HG02588 (cell line): ENCODE measurements around the gene CCR5AS.
"Not testable (repeated sequence)": the region's sequence is repeated elsewhere in the genome, so short reads cannot be mapped to it uniquely, and the experiment has no call there.

Experiments used
- ATAC-seq: cut with Tn5 transposase; IDR thresholded peaks from one replicate; pipeline ENCODE4 v1.9.1; 2021; ENCODE audit warnings: mild to moderate bottlenecking, moderate library complexity; ENCODE audit not compliant: unreplicated experiment

Gene CCR5AS

GRCh38 chr3:46359733-46360493 lies 47.0 kb downstream of the CCR5AS start:
- peak; percentile 62 for ATAC-seq

GRCh38 chr3:46358466-46358865 lies 48.4 kb downstream of the CCR5AS start:
- ATAC-seq = no peak

- no peak for ATAC-seq
Measured at GRCh38 chr3:46356909-46357308, 50.0 kb downstream of the CCR5AS start.

- ATAC-seq = no peak
Measured at GRCh38 chr3:46356276-46356675, 50.6 kb downstream of the CCR5AS start.

- ATAC-seq = no peak
Measured at GRCh38 chr3:46354984-46355383, 51.9 kb downstream of the CCR5AS start.

GRCh38 chr3:46354478-46354877 lies 52.4 kb downstream of the CCR5AS start:
- ATAC-seq = no peak

- no peak for ATAC-seq
Measured at GRCh38 chr3:46353647-46354410, 53.0 kb downstream of the CCR5AS start, which contains the start of gene CCR2. Gene CCR2, plus strand, starts transcription at chr3:46354111. Its CDS starts 3,417 bp downstream, at chr3:46357528.

GRCh38 chr3:46353090-46353489 lies 53.8 kb downstream of the CCR5AS start:
- no peak for ATAC-seq

GRCh38 chr3:46351646-46352045 lies 55.2 kb downstream of the CCR5AS start:
- ATAC-seq = no peak

GRCh38 chr3:46350262-46350565 lies 56.7 kb downstream of the CCR5AS start:
- no peak for ATAC-seq

- ATAC-seq = no peak
Measured at GRCh38 chr3:46349484-46350261, 57.2 kb downstream of the CCR5AS start.

GRCh38 chr3:46348823-46349482 lies 57.9 kb downstream of the CCR5AS start:
- ATAC-seq = no peak

- no peak for ATAC-seq
Measured at GRCh38 chr3:46344476-46344875, 62.4 kb downstream of the CCR5AS start.

GRCh38 chr3:46338840-46339239 lies 68.0 kb downstream of the CCR5AS start:
- ATAC-seq = no peak

- ATAC-seq = no peak
Measured at GRCh38 chr3:46337911-46338310, 69.0 kb downstream of the CCR5AS start.

- ATAC-seq = no peak
Measured at GRCh38 chr3:46335541-46335940, 71.3 kb downstream of the CCR5AS start.

GRCh38 chr3:46334741-46335478 lies 72.0 kb downstream of the CCR5AS start:
- ATAC-seq = no peak

GRCh38 chr3:46330676-46331075 lies 76.2 kb downstream of the CCR5AS start:
- not testable (repeated sequence) for ATAC-seq

GRCh38 chr3:46325645-46326300 lies 81.1 kb downstream of the CCR5AS start:
- no peak for ATAC-seq

- ATAC-seq = no peak
Measured at GRCh38 chr3:46324036-46324435, 82.8 kb downstream of the CCR5AS start.
